GM21825 (cell line): ENCODE results near the gene GATD1.
A peak's percentile ranks its signal among the peaks of the same experiment; 100 is the strongest.

ENCODE experiments used
- ATAC-seq: cut with Tn5 transposase; IDR thresholded peaks from one replicate; pipeline ENCODE4 v1.9.1; 2021; ENCODE audit warnings: mild to moderate bottlenecking, moderate library complexity; ENCODE audit not compliant: unreplicated experiment

Gene GATD1

GRCh38 chr11:782264-783174 is 5.2 kb upstream of the GATD1 start:
- no peak for ATAC-seq

DNA sequence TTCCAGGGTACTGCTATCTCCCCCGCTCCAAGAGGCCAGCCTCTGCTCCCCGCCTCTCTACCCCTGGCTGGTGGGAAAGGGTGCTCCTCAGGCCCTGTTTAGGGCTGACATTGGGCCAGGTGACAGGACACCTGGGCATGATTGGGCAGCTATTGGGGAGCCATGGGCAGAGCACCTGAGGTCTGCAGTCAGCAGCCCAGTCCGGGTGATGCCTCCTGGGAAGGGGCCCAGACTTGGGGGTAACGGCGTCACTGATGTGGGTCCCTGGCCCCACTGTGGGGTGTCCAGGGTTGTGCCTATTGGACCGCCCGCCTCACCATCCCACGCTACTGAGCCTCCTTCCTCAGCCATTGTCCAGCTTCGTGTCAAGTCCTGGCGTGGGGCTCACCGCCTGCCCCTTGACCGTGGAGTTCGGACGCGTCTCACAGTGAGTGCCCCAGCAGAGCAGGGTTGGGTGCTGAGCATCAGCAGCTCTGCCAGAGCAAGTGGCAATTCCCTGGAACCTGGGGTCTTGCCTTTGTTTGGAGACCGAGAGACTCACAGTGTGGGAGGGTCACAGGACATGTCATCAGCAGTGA is 2.8 kb upstream of the GATD1 start:
- no peak for ATAC-seq

GRCh38 chr11:778976-779954 is 2.0 kb upstream of the GATD1 start:
- no peak for ATAC-seq

GRCh38 chr11:776561-777287 is 563 bp downstream of the GATD1 start:
- ATAC-seq: peak; percentile 12

- no peak for ATAC-seq
Measured at GRCh38 chr11:776263-776560, 1.1 kb downstream of the GATD1 start.

- no peak for ATAC-seq
Measured at GRCh38 chr11:774873-775592, 2.3 kb downstream of the GATD1 start.

DNA sequence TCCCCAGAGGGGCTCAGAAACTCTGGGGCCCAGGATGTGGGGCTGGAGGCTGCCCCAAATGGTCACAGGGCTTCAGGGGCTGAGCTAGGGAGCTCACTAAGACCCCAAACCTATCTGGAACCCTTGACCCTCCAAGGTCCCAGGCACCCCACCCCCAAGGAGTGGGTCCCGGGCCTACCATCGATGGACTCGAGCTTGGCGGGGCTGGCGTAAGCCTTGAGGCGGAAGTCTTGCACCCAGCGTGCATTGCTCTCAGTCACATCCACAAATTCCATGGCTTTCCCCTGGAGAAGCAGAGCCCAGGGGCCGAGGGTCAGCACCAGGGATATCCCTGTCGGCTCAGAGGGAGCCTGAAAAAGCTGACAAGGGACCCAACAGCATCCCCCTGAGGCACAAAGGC is 3.5 kb downstream of the GATD1 start:
- no peak for ATAC-seq

DNA sequence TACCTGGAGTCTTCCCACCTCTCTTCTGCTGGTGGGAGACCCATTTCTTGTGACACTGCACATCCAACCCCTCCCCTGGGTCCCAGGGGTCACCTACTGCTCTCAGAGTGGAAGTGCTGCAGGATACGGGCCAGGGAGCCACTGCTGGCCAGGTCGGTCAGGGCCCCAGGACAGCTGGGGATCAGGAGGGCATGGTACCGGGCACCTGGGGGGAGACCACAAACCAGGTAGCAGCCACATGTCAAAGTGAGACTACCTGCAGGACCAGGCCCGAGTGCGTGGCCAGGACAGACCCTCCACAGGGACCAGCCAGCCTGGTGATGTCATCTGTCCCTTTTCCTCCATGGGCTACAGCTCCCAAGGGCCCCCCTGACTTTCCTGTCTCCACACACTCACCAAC is 3.9 kb downstream of the GATD1 start:
- ATAC-seq: no peak

- ATAC-seq: no peak
Measured at GRCh38 chr11:772429-773390, 4.6 kb downstream of the GATD1 start.

- no peak for ATAC-seq
Measured at GRCh38 chr11:771617-772204, 5.6 kb downstream of the GATD1 start.

GRCh38 chr11:770642-771616 is 6.4 kb downstream of the GATD1 start:
- ATAC-seq: no peak

DNA sequence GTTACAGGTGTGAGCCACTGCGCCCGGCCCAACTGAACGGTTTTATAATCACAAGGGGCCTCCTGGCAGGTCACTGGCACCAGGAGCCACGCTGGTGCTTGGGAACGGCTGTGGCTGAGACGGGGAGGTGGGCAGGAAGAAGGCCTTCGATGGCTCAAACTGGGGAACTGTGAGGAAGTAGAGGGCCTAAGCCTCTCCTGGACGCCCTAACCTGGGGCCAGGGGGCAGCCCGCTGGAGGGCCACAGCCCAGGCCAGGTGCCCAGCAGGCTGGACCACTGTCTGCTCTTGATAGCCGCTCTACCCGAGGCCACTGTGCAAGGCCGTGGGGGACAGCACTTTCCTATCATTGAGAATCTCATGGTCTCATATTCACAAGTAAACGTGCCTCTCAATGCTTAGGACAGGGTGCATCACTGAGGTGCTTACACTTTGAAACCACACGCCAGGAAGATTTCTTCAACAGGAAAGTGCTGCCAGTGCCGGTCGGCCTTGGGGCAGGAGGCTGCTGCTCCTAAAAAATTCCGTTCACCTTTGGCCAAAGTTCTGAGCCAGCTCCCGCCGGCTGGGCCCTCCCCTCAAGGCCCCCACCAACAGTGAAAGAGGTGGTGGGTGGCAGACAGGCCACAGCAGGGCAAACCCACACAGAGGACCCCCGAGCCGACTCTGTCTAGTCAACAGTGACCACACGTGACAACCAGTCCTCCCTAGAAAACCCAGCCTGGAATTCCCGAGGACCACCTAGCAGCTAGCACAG is 7.2 kb downstream of the GATD1 start:
- no peak for ATAC-seq

- ATAC-seq: no peak
Measured at GRCh38 chr11:767238-767637, 10.0 kb downstream of the GATD1 start.

DNA sequence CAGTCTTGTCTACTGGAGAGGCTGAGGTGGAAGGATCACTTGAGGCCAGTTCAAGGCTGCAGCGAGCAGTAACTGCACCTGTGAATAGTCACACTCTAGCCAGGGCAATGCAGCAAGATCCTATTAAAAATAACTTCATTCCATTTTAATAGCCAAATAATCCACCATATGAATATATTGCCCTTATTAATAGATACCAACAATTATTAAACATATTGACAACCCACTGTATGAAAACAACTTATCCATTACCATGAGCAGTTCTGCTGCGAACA is 10.4 kb downstream of the GATD1 start:
- ATAC-seq: no peak

DNA sequence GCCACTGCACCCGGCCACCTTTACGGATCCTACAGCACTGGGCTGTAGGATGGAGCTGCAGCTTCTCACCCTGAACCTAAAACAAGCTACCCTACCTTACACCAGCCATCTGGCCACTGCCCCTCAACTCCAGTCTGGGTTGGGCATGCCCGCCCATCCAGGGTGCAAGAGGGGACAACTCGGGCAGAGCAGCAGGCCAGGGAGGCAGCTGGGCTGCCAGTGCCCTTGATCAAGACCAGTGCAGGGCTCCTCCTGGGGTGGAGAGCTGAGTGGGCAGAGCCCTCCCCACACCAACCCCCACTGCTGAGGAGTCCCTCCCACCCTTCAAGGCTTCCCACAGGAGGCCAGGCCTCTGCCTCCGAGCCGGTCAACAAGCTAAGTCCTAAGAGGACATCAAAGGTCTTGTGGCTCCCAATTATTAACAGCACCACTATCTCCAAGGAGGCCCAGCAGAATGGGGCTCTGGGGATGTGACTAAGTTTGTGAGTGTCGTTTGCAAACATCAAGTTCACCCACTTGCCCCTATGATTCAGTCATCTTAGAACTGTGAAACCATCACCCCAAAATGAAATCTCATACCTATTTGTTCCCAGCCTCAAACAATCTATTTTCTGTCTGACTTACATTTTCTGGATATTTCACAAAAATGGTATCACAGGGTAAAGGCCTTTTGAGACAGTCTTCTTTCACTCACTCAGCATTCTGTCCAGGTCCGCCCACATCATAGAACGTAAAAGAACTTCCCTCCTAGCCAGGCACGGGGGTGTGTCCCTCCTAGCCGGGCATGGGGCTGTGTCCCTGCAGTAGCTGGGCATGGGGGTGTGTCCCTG is 11.0 kb downstream of the GATD1 start:
- no peak for ATAC-seq

DNA sequence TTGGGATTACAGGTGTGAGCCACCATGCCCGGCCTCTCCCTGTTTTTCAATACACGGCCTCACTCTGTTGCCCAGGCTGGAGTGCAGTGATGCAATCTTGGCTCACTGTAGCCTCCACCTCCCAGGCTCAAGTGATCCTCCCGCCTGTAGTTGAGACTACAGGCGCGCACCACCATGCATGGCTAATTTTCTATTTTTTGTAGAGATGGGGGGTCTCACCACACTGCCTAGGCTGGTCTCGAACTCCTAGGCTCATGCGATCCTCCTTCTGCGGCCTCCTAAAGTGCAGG is 11.5 kb downstream of the GATD1 start:
- no peak for ATAC-seq
